ENCODE measurements around the gene ITGA11.

DNA sequence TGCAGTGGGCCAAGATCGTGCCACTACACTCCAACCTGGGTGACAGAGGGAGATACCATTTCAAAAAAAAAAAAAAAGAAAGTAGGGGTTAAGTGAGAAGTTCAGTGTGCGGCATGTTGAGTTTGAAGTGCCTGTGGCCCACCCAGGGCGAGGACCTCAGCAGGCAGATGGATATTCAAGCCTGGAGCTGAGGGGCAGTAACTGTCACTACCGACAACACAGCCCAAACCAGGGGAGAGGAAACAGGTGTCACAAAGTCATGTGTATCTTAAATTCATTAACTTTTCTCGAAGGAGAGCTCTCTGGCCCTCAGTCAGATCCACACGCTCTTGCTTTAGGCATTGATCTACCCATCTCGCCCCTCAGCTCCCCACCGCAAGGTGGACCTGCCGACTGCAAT is 109.2 kb downstream of the ITGA11 start:
- no peak for TF ChIP-seq CTCF (IDR thresholded peaks at IDR 0.05)
- TF ChIP-seq POLR2AphosphoS5 (IDR thresholded peaks at IDR 0.05): no peak
- no peak for TF ChIP-seq POLR2A (IDR thresholded peaks at IDR 0.05)
- TF ChIP-seq EP300 (IDR thresholded peaks at IDR 0.05): no peak

Data from suprapubic skin (tissue), 4 donors.